DOHH2 (cell line): ENCODE measurements around the gene SDR9C7.

Experiments
- H3F3A ChIP-seq: fragments of 200-600 bp; sonication (generic), shearing (Covaris generic); 2 replicates; pipeline ENCODE4 v1.6.0; 2016; ENCODE audit warnings: antibody characterized with exemption, mild to moderate bottlenecking; ENCODE audit not compliant: control insufficient read depth, insufficient read depth
- H3K27ac ChIP-seq: fragments of 200-600 bp; sonication (generic); 2 replicates; pipeline ENCODE4 v1.5.1; 2014; ENCODE audit warnings: low read depth, mild to moderate bottlenecking, low read length, moderate library complexity
- H3K27me3 ChIP-seq: fragments of 200-600 bp; sonication (generic); 2 replicates; pipeline ENCODE4 v1.6.1; 2014; ENCODE audit warnings: mild to moderate bottlenecking, low read length, mixed read lengths; ENCODE audit not compliant: control insufficient read depth
- H3K36me3 ChIP-seq: fragments of 200-600 bp; sonication (generic); 2 replicates; pipeline ENCODE4 v1.6.1; 2014; ENCODE audit warnings: mild to moderate bottlenecking, low read length, moderate library complexity, mixed read lengths; ENCODE audit not compliant: control insufficient read depth
- H3K4me1 ChIP-seq: fragments of 200-600 bp; sonication (generic); 2 replicates; pipeline ENCODE4 v1.6.1; 2014; ENCODE audit warnings: mild to moderate bottlenecking, low read length, mixed read lengths; ENCODE audit not compliant: control insufficient read depth
- H3K4me2 ChIP-seq: fragments of 200-600 bp; sonication (generic); 2 replicates; pipeline ENCODE4 v1.6.0; 2014; ENCODE audit warnings: mild to moderate bottlenecking, low read length, moderate library complexity
- H3K4me3 ChIP-seq: fragments of 200-600 bp; sonication (generic); 2 replicates; pipeline ENCODE4 v1.5.1; 2014; ENCODE audit warnings: mild to moderate bottlenecking, low read length, mixed read lengths
- H3K79me2 ChIP-seq: fragments of 200-600 bp; sonication (generic); 2 replicates; pipeline ENCODE4 v1.6.1; 2014; ENCODE audit warnings: mild to moderate bottlenecking, low read length, mixed read lengths; ENCODE audit not compliant: control insufficient read depth
- H3K9me2 ChIP-seq: fragments of 200-600 bp; sonication (generic); replicated peaks from 2 replicates; pipeline ENCODE4 v1.6.1; 2014; ENCODE audit warnings: mild to moderate bottlenecking, low read length, mixed read lengths; ENCODE audit not compliant: control insufficient read depth
- H3K9me3 ChIP-seq: fragments of 200-600 bp; sonication (generic); 2 replicates; pipeline ENCODE4 v1.6.1; 2014; ENCODE audit warnings: antibody characterized with exemption, low read length, mixed read lengths; ENCODE audit not compliant: control insufficient read depth, insufficient read depth
- H4K20me1 ChIP-seq: fragments of 200-600 bp; sonication (generic); 2 replicates; pipeline ENCODE4 v1.6.0; 2014; ENCODE audit warnings: low read depth, mild to moderate bottlenecking, antibody characterized with exemption, low read length, moderate library complexity; ENCODE audit not compliant: control insufficient read depth, insufficient read depth
- EZH2phosphoT487 ChIP-seq: fragments of 200-600 bp; sonication (generic); IDR thresholded peaks from 2 replicates; pipeline ENCODE4 v1.6.1; 2017; ENCODE audit warnings: borderline replicate concordance, mild to moderate bottlenecking, antibody characterized with exemption, low read length, moderate library complexity, mixed read lengths
- TF ChIP-seq, protein P1 (sequence below): fragments of 200-600 bp; sonication (generic); IDR thresholded peaks from one replicate; pipeline ENCODE4 v1.5.1; 2014; ENCODE audit warnings: antibody characterized with exemption, mild to moderate bottlenecking, low read depth, low read length; ENCODE audit not compliant: poor library complexity, severe bottlenecking

Gene SDR9C7

DNA sequence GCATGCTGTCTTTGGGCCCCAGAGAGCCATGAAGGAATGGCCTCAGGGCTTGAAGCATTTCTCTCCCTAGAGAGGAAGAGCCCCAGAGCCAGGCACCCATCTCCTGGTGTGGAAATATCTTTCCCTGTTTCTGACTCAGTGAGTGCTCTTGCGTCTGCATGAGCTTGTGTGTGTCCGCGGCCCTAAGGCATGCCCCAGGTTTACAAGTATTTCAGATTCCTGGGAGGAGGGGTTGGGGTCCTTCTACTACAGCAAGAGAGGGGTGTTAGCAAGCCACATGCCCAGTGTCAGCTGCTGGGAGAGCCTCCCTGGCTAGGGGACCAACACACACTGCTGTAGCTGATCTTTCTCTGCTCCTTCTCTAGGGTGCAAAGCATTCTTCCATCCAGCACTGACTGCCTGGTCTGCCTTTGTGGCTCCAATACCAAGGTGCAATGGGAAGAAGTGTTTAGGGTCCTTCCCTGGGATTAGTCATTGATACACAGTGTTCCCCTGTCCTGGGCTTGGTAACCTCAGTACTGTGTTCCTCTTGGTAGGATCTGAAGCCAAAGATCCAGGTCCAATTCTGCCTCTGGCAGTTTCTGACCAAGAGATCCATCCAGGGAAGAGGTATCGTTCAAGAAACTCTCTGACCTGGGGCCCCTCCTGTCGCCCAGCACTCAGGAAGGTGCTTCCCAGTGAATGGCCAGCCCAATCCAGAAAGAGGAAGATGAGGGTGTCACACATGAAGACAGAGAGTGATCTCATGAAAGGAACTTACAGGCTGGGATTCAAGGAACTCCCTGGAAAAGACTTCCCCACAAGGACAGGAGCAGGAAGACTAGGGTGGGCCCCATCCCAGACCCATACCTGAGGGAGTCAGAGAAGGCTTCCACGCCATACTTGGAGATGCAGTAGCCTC, 20.1 kb upstream of the SDR9C7 start:
- TF ChIP-seq, protein P1, sequence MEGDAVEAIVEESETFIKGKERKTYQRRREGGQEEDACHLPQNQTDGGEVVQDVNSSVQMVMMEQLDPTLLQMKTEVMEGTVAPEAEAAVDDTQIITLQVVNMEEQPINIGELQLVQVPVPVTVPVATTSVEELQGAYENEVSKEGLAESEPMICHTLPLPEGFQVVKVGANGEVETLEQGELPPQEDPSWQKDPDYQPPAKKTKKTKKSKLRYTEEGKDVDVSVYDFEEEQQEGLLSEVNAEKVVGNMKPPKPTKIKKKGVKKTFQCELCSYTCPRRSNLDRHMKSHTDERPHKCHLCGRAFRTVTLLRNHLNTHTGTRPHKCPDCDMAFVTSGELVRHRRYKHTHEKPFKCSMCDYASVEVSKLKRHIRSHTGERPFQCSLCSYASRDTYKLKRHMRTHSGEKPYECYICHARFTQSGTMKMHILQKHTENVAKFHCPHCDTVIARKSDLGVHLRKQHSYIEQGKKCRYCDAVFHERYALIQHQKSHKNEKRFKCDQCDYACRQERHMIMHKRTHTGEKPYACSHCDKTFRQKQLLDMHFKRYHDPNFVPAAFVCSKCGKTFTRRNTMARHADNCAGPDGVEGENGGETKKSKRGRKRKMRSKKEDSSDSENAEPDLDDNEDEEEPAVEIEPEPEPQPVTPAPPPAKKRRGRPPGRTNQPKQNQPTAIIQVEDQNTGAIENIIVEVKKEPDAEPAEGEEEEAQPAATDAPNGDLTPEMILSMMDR = no peak
- no peak for TF ChIP-seq EZH2phosphoT487
- Histone ChIP-seq H3K4me2 (no peak overlapping the region), H3K27ac (no peak overlapping the region), H3K79me2 (no peaks in the 10 kb centered on the region), H3K4me3 (no peak overlapping the region), H4K20me1 (no peaks in the 10 kb centered on the region), H3K36me3 (no peaks in the 10 kb centered on the region), H3F3A (no peaks in the 10 kb centered on the region), H3K9me3 (no peaks in the 10 kb centered on the region), H3K27me3 (peaks cover 37% of the 10 kb centered on the region), H3K9me2 (no peaks in the 10 kb centered on the region), H3K4me1 (no peaks in the 10 kb centered on the region)

DNA sequence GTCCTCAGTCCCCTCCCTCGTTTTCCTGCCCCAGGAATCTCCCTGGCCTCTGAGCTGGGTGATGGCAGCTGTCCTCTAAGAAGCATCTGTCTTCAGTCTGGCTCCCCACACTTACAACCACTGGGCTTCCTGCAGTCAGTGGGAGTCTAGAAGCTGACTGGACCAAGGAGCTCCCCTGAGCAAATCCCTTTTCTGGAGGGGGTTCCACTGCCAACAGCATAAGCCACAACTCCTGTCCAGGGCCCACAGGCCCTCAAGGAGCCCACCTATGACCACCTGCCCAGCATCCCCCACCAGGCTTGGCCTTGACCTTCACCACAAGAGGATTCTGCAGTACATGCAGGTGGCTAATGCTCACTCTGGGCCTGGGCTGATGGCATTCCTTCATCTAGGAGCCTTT, 19.1 kb upstream of the SDR9C7 start:
- Histone ChIP-seq H3K4me3 (no peak overlapping the region), H3K27ac (no peak overlapping the region), H3K9me2 (no peaks in the 10 kb centered on the region), H4K20me1 (no peaks in the 10 kb centered on the region), H3F3A (no peaks in the 10 kb centered on the region), H3K79me2 (no peaks in the 10 kb centered on the region), H3K27me3 (peaks cover 28% of the 10 kb centered on the region), H3K4me1 (no peaks in the 10 kb centered on the region), H3K4me2 (no peak overlapping the region), H3K36me3 (no peaks in the 10 kb centered on the region), H3K9me3 (no peaks in the 10 kb centered on the region)
- TF ChIP-seq, protein P1 = no peak
- TF ChIP-seq EZH2phosphoT487 = no peak

DNA sequence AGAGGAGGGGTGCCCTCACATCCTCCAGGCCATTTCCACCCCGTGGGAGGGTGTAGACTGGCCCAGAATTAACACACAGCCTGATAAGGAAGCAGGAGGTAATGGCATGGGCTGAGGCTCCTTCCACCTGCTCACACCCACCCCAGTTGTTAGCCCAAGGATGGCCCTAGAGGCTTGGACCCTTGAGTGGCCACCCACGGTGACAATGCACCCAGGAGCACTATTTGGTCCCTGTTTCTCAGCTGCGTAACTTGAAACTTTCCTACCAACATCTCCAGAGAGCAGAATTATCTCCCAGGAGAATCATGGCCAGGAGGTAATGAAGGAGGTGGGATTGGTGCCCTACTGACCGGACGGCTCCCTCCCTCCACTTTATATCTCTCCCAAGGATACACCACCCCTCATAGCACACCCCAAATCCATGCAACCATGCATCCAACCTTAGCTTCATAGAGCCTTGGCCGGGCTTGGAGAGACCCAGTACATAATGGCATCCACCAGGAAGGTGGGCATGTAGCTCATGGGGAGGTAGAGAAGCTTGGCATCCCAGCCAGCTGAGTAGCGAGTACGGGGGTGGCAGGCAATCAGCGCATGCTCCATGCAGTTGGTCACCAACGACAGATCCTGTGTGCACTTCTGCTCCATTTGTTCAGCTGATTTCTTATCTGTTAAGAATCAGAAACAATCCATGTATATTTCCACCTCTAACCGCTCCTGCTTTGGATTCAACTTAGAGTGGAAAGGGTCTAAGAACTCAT, 17.6 kb upstream of the SDR9C7 start:
- TF ChIP-seq EZH2phosphoT487 = no peak
- TF ChIP-seq, protein P1 = no peak
- H3K27me3 ChIP-seq = peaks cover 14% of the 10 kb centered on the region
- H3K79me2 ChIP-seq = no peaks in the 10 kb centered on the region
- no peak overlapping the region for H3K4me2 ChIP-seq
- H3K27ac ChIP-seq = no peak overlapping the region
- H3K4me1 ChIP-seq = no peaks in the 10 kb centered on the region
- H3K4me3 ChIP-seq = no peak overlapping the region
- H3F3A ChIP-seq = no peaks in the 10 kb centered on the region
- no peaks in the 10 kb centered on the region for H3K9me2 ChIP-seq
- H4K20me1 ChIP-seq = no peaks in the 10 kb centered on the region
- no peaks in the 10 kb centered on the region for H3K36me3 ChIP-seq
- no peaks in the 10 kb centered on the region for H3K9me3 ChIP-seq
